Daoy (cell line): ENCODE measurements around the gene MKX. TPM values are rescaled to one million over a fixed set of nuclear protein-coding genes. Genes with fewer than 3 reads are reported as not detected.
A peak's percentile ranks its signal among the peaks of the same experiment; 100 is the strongest.
"Not testable (repeated sequence)": the region's sequence is repeated elsewhere in the genome, so short reads cannot be mapped to it uniquely, and the experiment has no call there.

ENCODE experiments used
- DNase-seq: peaks from one replicate; pipeline ENCODE4 v3.0.0-alpha.2; 2015; ENCODE audit warnings: low read depth
- total RNA-seq: library from RNA; depleted of rRNA; stranded (reverse); fragments of >200 nt; shearing (Covaris generic); gene quantifications from 2 replicates; pipeline ENCODE4 v1.2.3, GENCODE V29; 2014

MKX gene
- total RNA-seq, 1 experiment from 2014 or later, result 1.6 TPM

- no peak for DNase-seq
Measured at GRCh38 chr10:27692663-27693062, 53.0 kb downstream of the MKX start.

DNA sequence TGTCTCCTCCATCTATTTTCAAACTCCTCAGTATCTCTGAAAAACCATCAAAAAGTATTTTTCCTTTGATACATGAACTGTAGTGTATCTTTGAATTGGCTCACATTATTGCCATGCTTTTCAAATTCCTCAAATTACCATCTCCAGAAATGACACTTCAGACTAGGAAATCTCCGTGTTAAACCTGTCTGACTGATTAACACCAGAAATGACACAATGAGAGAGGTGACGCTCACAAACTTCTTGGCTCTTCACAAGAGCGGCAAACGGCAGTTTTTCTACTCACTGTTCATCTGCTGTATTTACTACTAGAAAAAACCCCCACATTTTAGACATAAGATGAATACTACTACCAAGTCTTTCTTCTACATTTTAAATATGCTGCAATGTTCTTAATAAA lies 56.6 kb downstream of the MKX start:
- no peak for DNase-seq

DNA sequence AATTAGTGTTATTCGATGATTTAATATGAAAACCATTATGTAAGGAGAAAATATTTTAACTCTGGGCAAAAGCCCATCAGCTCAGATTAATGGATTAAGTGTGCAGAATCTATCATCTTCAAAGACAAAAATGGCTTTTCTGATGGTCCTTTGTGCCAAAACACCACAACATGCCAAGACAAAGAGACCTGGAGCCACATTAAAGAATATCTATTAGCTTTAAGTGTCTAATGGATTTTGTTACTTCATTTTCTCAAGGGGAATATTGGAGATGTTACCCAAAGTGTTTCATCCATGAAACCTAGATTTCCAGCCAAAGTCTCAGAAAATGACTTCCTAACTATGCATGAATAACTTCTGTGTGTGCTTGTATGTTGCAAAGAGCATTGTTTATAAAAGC lies 57.3 kb downstream of the MKX start:
- DNase-seq, result no peak

GRCh38 chr10:27687743-27688142 lies 57.9 kb downstream of the MKX start:
- no peak for DNase-seq

GRCh38 chr10:27687326-27687725 lies 58.3 kb downstream of the MKX start:
- DNase-seq, result peak; percentile 35

DNA sequence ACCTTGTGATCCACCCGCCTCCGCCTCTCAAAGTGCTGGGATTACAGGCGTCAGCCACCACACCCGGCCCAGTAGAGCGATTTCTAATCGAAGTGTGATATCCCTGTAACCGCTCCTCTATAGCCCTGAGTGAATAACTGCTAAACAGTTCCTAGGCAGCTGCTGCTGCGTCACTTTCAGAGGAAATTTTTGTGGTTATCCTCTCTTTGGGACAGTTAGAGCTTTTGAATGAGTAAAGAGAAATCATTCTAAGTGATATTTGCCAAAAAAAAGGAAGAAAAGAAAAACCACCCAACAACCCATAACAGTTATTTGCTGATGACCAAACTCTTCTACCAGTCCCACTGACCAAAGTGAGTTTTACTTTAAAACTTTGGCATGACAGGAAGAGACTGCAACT lies 59.9 kb downstream of the MKX start:
- no peak for DNase-seq

GRCh38 chr10:27683226-27683625 lies 62.4 kb downstream of the MKX start:
- DNase-seq, result no peak

GRCh38 chr10:27681795-27682194 lies 63.8 kb downstream of the MKX start:
- DNase-seq, result not testable (repeated sequence)

GRCh38 chr10:27680691-27681605 lies 64.7 kb downstream of the MKX start:
- peak; percentile 51 for DNase-seq

DNA sequence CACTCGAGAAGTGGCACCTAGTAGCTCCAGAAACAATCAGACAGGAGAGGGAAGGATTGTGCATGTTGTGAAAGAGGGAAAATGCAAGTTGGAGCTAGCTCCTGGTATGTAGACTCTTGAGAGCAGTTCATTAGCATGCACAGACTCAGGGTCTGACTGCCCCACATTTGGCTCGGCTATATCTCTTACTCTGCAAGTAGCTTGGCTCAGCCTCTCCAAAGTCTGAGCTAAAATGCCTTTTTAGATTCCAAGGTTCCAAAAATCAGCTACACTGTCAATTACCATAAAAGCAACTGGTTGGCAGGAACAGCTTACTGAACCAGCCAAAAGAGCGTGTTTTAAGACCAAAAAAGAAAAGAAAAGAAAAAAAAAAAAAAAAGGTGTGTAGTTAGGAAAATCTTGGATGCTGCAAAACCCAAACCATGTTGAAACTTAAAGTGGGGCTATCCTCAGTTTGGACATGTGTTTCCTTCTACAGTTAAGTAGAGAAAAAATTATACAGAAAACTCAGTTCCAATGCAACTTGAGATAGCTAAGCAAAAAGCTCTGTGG lies 65.5 kb downstream of the MKX start:
- no peak for DNase-seq

GRCh38 chr10:27679369-27679912 lies 66.2 kb downstream of the MKX start:
- no peak for DNase-seq

- DNase-seq, result no peak
Measured at GRCh38 chr10:27678166-27678565, 67.5 kb downstream of the MKX start.

DNA sequence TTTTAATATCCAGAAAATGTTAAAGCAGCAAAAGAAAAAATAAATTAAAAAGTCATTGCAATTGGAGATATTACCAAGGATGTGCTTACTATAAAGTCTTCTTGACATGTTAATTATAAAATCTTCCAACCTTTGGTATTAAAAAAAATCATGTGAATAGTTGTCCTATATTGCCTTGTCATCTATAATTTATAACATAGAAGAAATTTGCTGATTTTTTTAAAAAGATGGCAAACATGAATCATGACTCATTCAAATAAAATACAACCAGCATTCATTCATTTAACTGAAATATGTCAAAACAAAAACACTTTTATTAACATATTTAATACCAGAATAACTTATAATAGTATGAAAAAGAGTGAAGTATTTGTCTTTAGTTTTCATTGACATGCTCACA lies 72.6 kb downstream of the MKX start:
- no peak for DNase-seq

DNA sequence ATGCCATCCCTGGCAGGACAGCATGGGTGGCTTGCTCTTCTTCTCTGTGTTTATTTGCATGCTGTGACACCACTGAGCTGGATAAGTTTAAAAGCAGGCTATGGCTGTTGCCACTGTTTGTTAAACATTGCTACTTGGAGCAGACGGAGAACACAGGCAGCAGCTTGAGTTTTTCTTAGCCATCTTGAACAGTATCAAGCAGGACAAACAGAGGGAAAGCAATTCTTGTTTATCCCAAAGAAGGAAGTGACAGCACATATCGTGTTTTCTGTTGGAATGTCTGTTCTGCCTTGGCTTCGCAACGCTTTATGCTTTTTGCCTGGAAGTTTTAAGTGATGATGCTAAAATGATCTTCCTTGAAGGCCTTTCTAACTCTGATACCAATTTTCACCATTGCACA lies 73.8 kb downstream of the MKX start:
- DNase-seq, result no peak

GRCh38 chr10:27664461-27664860 lies 81.2 kb downstream of the MKX start:
- no peak for DNase-seq

- DNase-seq, result no peak
Measured at GRCh38 chr10:27663621-27664020, 82.0 kb downstream of the MKX start.

- peak; percentile 55 for DNase-seq
Measured at GRCh38 chr10:27661514-27662286, 83.9 kb downstream of the MKX start.

DNA sequence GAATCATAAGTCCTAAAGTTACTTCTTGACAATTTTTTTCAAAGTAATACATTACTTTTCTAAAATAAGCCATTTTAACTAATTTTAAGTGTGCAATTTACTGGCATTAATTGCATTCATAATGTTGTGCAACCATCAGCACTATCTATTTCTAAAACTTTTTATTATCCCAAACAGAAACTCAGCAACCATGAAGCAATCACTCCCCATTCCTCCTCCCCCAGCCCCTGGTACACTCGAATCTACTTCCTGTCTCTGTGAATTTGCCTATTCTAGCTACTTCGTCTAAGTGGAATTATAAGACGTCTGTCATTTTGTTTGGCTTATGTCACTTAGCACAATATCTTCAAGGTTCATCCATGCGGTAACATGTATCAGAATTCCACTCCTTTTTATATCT lies 84.9 kb downstream of the MKX start:
- no peak for DNase-seq

- no peak for DNase-seq
Measured at GRCh38 chr10:27660268-27660667, 85.4 kb downstream of the MKX start.

- peak; percentile 38 for DNase-seq
Measured at GRCh38 chr10:27659786-27660185, 85.8 kb downstream of the MKX start.

GRCh38 chr10:27658788-27659187 lies 86.8 kb downstream of the MKX start:
- peak; percentile 15 for DNase-seq

DNA sequence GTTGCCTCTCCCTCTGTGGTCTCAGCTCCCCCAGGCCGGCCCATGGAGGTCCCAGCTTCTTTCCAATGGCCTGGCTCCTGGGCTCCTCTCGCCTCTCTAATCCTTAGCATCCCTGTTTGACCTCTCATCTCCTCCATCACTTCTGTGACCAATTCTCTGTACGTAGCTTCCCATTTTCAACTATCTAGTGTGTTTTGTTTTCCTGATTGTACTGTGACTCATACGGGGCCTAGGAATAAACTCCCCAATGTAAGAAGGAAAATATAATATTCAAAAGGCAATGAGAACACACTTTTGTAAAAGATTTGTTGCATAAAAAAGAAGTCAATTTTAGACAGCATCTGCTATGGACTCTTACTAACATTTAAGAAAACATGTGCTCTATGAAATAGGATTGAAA lies 90.3 kb downstream of the MKX start:
- DNase-seq, result no peak
